Caco-2 (cell line): ENCODE results near the gene CAB39L. TPM values are rescaled to one million over a fixed set of nuclear protein-coding genes. Genes with fewer than 3 reads are reported as not detected.

Experiments used
- BruUV-seq: library from RNA; stranded (reverse); fragments of 400-500 nt; replicated peaks from 2 replicates; lab custom pipeline; 2021; lab: Mats Ljungman, UMichigan
- CTCF ChIA-PET: fragments of 300-600 bp; sonication (Branson Sonifier 250); formaldehyde crosslinking; loops from one replicate; lab custom pipeline; 2022; ENCODE audit warnings: antibody characterized with exemption; lab: Charles Lee
- POLR2A ChIA-PET: fragments of 300-600 bp; sonication (Branson Sonifier 250); formaldehyde crosslinking; loops from one replicate; lab custom pipeline; 2022; ENCODE audit warnings: antibody characterized with exemption; lab: Charles Lee
- DNase-seq, 2 experiments: peaks; one replicate each; pipeline versions ENCODE4 v3.0.0 to v3.0.0-alpha.2; 2020 to 2022
- H3K27me3 ChIP-seq: replicated peaks from 2 replicates; pipeline ENCODE4 v1.6.0; 2011; ENCODE audit warnings: low read length; ENCODE audit not compliant: control insufficient read depth, insufficient read depth
- H3K36me3 ChIP-seq: 2 replicates; pipeline ENCODE4 v1.5.1; 2011; ENCODE audit warnings: low read length; ENCODE audit not compliant: control insufficient read depth, insufficient read depth
- H3K4me1 ChIP-seq: fragments of 250-450 bp; sonication (Bioruptor Pico); 2 replicates; pipeline ENCODE4 v1.5.1; 2020; ENCODE audit warnings: mild to moderate bottlenecking
- H3K4me3 ChIP-seq: 2 replicates; pipeline ENCODE4 v1.5.1; 2011; ENCODE audit warnings: low read depth, mild to moderate bottlenecking, control low read depth, low read length
- H3K9me3 ChIP-seq: fragments of 250-450 bp; sonication (Bioruptor Pico); 2 replicates; pipeline ENCODE4 v1.5.1; 2020; ENCODE audit warnings: mild to moderate bottlenecking, moderate library complexity
- H3K27ac Mint-ChIP-seq: one replicate; pipeline ENCODE4 v1.8.0; 2022; ENCODE audit warnings: mixed read lengths; ENCODE audit not compliant: unreplicated experiment
- H3K27me3 Mint-ChIP-seq: one replicate; pipeline ENCODE4 v1.8.0; 2022; ENCODE audit warnings: mixed read lengths; ENCODE audit not compliant: insufficient read depth, unreplicated experiment
- H3K36me3 Mint-ChIP-seq: one replicate; pipeline ENCODE4 v1.8.0; 2022; ENCODE audit warnings: mild to moderate bottlenecking, mixed read lengths; ENCODE audit not compliant: insufficient read depth, unreplicated experiment
- H3K4me1 Mint-ChIP-seq: one replicate; pipeline ENCODE4 v1.8.0; 2022; ENCODE audit warnings: low read depth, mixed read lengths; ENCODE audit not compliant: unreplicated experiment
- H3K4me3 Mint-ChIP-seq: one replicate; pipeline ENCODE4 v1.8.0; 2022; ENCODE audit warnings: mild to moderate bottlenecking, moderate library complexity, mixed read lengths; ENCODE audit not compliant: unreplicated experiment
- H3K9me3 Mint-ChIP-seq: one replicate; pipeline ENCODE4 v1.8.0; 2022; ENCODE audit warnings: mixed read lengths; ENCODE audit not compliant: unreplicated experiment
- CTCF ChIP-seq, 2 experiments: fragments of 200-600 bp in 1 of 2; IDR thresholded peaks; 1 replicate in 1 of 2; 2 replicates in 1 of 2; pipeline versions ENCODE4 v1.5.1 to v1.8.0; 2011 to 2022; ENCODE audit warnings: antibody characterized with exemption in 1 of 2, control low read depth in 1 of 2, inconsistent platforms in 1 of 2, low read depth in 1 of 2, low read length in 1 of 2, mild to moderate bottlenecking in 1 of 2, moderate library complexity in 1 of 2; ENCODE audit not compliant: insufficient read depth in 1 of 2, severe bottlenecking in 1 of 2, unreplicated experiment in 1 of 2
- intact Hi-C: fragments of 100-400 bp; cut with micrococcal nuclease; formaldehyde crosslinking; loops from one replicate; pipeline ENCODE4 v1.10.0; 2022; ENCODE audit not compliant: unreplicated experiment
- total RNA-seq: library from RNA; stranded (reverse); gene quantifications from 2 replicates; pipeline ENCODE4 v1.2.3, GENCODE V29; 2022

Gene CAB39L
- total RNA-seq, 1 experiment from 2014 or later: 40.6 TPM

DNA sequence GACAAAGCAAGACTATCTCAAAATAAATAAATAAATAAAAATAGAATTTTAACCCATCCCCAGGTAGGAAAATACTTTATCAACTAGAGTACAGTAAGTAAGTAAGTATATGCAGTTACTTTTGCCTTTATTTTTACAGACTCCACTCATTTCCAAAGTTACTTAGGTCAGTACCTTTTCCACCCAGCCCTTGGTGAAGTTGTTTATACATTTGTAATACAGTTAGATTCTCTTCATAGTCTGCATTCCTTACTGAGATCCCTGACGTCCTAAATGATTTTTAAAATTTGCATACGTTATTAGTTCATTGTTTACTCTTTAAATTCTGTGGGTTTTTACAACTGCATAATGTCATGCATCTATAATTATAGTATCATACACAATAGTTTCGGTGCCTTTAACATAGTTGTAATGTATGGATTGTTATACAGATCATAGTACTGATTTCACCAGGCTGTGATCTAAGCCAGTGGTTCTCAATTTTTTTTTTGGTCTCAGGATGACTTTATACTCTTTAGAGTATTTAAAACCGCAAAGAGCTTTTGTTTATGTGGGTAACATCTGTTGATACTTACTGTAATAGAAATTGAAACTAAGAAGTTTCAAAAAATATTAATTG, 10.6 kb upstream of the CAB39L start:
- no TSS peak for BruUV-seq
- CTCF ChIA-PET: no interaction called here
- H3K9me3 ChIP-seq: no peaks in the 10 kb centered on the region
- Mint-ChIP-seq H3K4me3 (no peak overlapping the region), H3K27ac (no peak overlapping the region), H3K9me3 (no peaks in the 10 kb centered on the region), H3K27me3 (no peaks in the 10 kb centered on the region), H3K4me1 (no peaks in the 10 kb centered on the region), H3K36me3 (peaks cover 21% of the 10 kb centered on the region)
- H3K4me3 ChIP-seq: no peak overlapping the region
- intact Hi-C loops: no loop called here
- H3K36me3 ChIP-seq: no peaks in the 10 kb centered on the region; the same call in 1 of the 2 replicates
- POLR2A ChIA-PET: no interaction called here
- TF ChIP-seq CTCF (IDR thresholded peaks at IDR 0.05; ENCODE audit: insufficient read depth in 1 of 2, low read depth in 1 of 2, low read length in 1 of 2, severe bottlenecking in 1 of 2, unreplicated experiment in 1 of 2): no peak
- H3K4me1 ChIP-seq: no peaks in the 10 kb centered on the region; the same call in 1 of the 2 replicates
- DNase-seq: no peak
- no peaks in the 10 kb centered on the region for H3K27me3 ChIP-seq

DNA sequence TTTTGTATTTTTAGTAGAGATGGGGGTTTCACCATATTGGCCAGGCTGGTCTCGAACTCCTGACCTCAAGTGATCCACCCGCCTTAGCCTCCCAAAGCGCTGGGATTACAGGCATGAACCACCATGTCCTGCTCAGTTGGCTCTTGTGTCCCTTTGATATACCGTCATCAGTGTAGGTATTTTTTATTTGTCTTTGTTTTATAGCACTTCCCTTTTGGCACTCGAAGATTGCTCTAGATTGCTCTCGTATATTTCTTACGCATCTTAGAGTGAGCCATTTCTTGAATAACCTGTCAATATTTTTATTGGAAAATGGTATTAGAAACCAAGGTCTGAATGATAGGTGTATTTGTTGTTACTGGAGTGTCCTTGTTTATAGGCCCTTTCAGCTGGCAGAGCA, 9.6 kb upstream of the CAB39L start:
- ChIA-PET CTCF (interaction anchor here (0.7 kb wide), 1 partner anchor 483 kb away, joined by 3 read pairs; the partner anchor contains the start of gene SPRYD7), POLR2A (no interaction called here)
- Histone ChIP-seq H3K4me1 (no peaks in the 10 kb centered on the region; the same call in 1 of the 2 replicates), H3K9me3 (no peaks in the 10 kb centered on the region), H3K27me3 (no peaks in the 10 kb centered on the region), H3K36me3 (no peaks in the 10 kb centered on the region; the same call in 1 of the 2 replicates), H3K4me3 (no peak overlapping the region)
- Mint-ChIP-seq H3K4me3 (no peak overlapping the region), H3K36me3 (peaks cover 17% of the 10 kb centered on the region), H3K9me3 (no peaks in the 10 kb centered on the region), H3K27ac (no peak overlapping the region), H3K27me3 (no peaks in the 10 kb centered on the region), H3K4me1 (peaks cover 6% of the 10 kb centered on the region)
- no TSS peak for BruUV-seq
- TF ChIP-seq CTCF (IDR thresholded peaks at IDR 0.05; ENCODE audit: insufficient read depth in 1 of 2, low read depth in 1 of 2, low read length in 1 of 2, severe bottlenecking in 1 of 2, unreplicated experiment in 1 of 2): no peak
- no peak for DNase-seq
- intact Hi-C loops: no loop called here

GRCh38 chr13:49452725-49453457, 9.0 kb upstream of the CAB39L start:
- no peaks in the 10 kb centered on the region for H3K9me3 ChIP-seq
- POLR2A ChIA-PET: no interaction called here
- Mint-ChIP-seq H3K27ac (no peak overlapping the region), H3K36me3 (peaks cover 15% of the 10 kb centered on the region), H3K4me1 (peaks cover 7% of the 10 kb centered on the region), H3K27me3 (no peaks in the 10 kb centered on the region), H3K9me3 (no peaks in the 10 kb centered on the region), H3K4me3 (no peak overlapping the region)
- H3K36me3 ChIP-seq: no peaks in the 10 kb centered on the region; the same call in 1 of the 2 replicates
- no peak overlapping the region for H3K4me3 ChIP-seq
- DNase-seq: no peak
- no peaks in the 10 kb centered on the region; the same call in 1 of the 2 replicates for H3K4me1 ChIP-seq
- CTCF ChIA-PET: interaction anchor here (0.7 kb wide), 1 partner anchor 483 kb away, joined by 3 read pairs; the partner anchor contains the start of gene SPRYD7
- H3K27me3 ChIP-seq: no peaks in the 10 kb centered on the region
- no TSS peak for BruUV-seq
- intact Hi-C loops: no loop called here
- no peak for TF ChIP-seq CTCF (IDR thresholded peaks at IDR 0.05; ENCODE audit: insufficient read depth in 1 of 2, low read depth in 1 of 2, low read length in 1 of 2, severe bottlenecking in 1 of 2, unreplicated experiment in 1 of 2)
